HG03097 (cell line): ENCODE results near the gene TPPP.

Experiments used
- ATAC-seq: cut with Tn5 transposase; IDR thresholded peaks from one replicate; pipeline ENCODE4 v1.9.1; 2021; ENCODE audit not compliant: unreplicated experiment, low FRiP score

Gene TPPP

GRCh38 chr5:647727-648126 lies 45.4 kb downstream of the TPPP start:
- ATAC-seq: no peak

- no peak for ATAC-seq
Measured at GRCh38 chr5:647311-647710, 45.8 kb downstream of the TPPP start.

GRCh38 chr5:646396-647201 lies 46.6 kb downstream of the TPPP start:
- ATAC-seq: no peak

- no peak for ATAC-seq
Measured at GRCh38 chr5:645421-645820, 47.7 kb downstream of the TPPP start.

- ATAC-seq: no peak
Measured at GRCh38 chr5:644971-645370, 48.2 kb downstream of the TPPP start.

- ATAC-seq: no peak
Measured at GRCh38 chr5:644509-644908, 48.6 kb downstream of the TPPP start.

- ATAC-seq: no peak
Measured at GRCh38 chr5:643811-644271, 49.3 kb downstream of the TPPP start.

GRCh38 chr5:643351-643801 lies 49.8 kb downstream of the TPPP start:
- ATAC-seq: no peak

- ATAC-seq: no peak
Measured at GRCh38 chr5:642481-642880, 50.7 kb downstream of the TPPP start.

- no peak for ATAC-seq
Measured at GRCh38 chr5:641331-641765, 51.8 kb downstream of the TPPP start.

GRCh38 chr5:640461-641330 lies 52.5 kb downstream of the TPPP start:
- no peak for ATAC-seq

- no peak for ATAC-seq
Measured at GRCh38 chr5:639584-640213, 53.5 kb downstream of the TPPP start.

- ATAC-seq: no peak
Measured at GRCh38 chr5:639253-639530, 54.0 kb downstream of the TPPP start.

GRCh38 chr5:638501-639252 lies 54.5 kb downstream of the TPPP start:
- no peak for ATAC-seq

- no peak for ATAC-seq
Measured at GRCh38 chr5:637581-638450, 55.3 kb downstream of the TPPP start.

GRCh38 chr5:636951-637350 lies 56.2 kb downstream of the TPPP start:
- no peak for ATAC-seq

- no peak for ATAC-seq
Measured at GRCh38 chr5:635306-636055, 57.7 kb downstream of the TPPP start.

GRCh38 chr5:634191-634590 lies 59.0 kb downstream of the TPPP start:
- ATAC-seq: no peak

GRCh38 chr5:633501-633955 lies 59.6 kb downstream of the TPPP start:
- ATAC-seq: no peak
